B cell (primary cell): ENCODE measurements around the gene DNAI1. TPM values are rescaled to one million over a fixed set of nuclear protein-coding genes. Genes with fewer than 3 reads are reported as not detected.

ENCODE experiments used
- ATAC-seq: fragments of 200-7000 bp; cut with Tn5 transposase; one replicate; pipeline ENCODE4 v1.10.0; 2021; ENCODE audit warnings: low read depth, mild to moderate bottlenecking, moderate number of reproducible peaks, moderate library complexity
- CTCF ChIA-PET: fragments of 350-600 bp; sonication (Branson Sonifier 250); formaldehyde crosslinking; loops from one replicate; lab custom pipeline; 2021; ENCODE audit warnings: antibody characterized with exemption, inconsistent platforms; lab: Charles Lee
- POLR2A ChIA-PET: fragments of 350-600 bp; sonication (Branson Sonifier 250); formaldehyde crosslinking; loops from one replicate; lab custom pipeline; 2021; ENCODE audit warnings: antibody characterized with exemption; lab: Charles Lee
- DNase-seq: peaks from one replicate; pipeline ENCODE4 v3.0.0; 2013
- H2AFZ ChIP-seq: 2 replicates; pipeline ENCODE4 v1.6.1; 2012; ENCODE audit warnings: mild to moderate bottlenecking, low read depth, low read length; ENCODE audit not compliant: insufficient read depth, poor library complexity, severe bottlenecking
- H3K27ac ChIP-seq, 2 donors: 1 replicate in 1 of 2; 2 replicates in 1 of 2; pipeline ENCODE4 v1.5.1; 2012 to 2013; ENCODE audit warnings: low read length in 2 of 2, mild to moderate bottlenecking in 2 of 2, moderate library complexity in 1 of 2
- H3K27me3 ChIP-seq, 4 experiments: fragments of 200-600 bp in 1 of 4; sonication (generic) in 1 of 4; replicated peaks in 1 of 4; 1 replicate in 2 of 4; 2 replicates in 2 of 4; pipeline versions ENCODE4 v1.6.1 to v1.7.0; 2013 to 2016; ENCODE audit warnings: low read length in 3 of 4, mild to moderate bottlenecking in 2 of 4, mixed read lengths in 1 of 4, moderate library complexity in 1 of 4; ENCODE audit not compliant: insufficient read depth in 4 of 4, control insufficient read depth in 3 of 4; ENCODE audit errors: control extremely low read depth in 1 of 4
- H3K36me3 ChIP-seq, 2 experiments: replicated peaks in 1 of 2; 1 replicate in 1 of 2; 2 replicates in 1 of 2; pipeline versions ENCODE4 v1.6.1 to v1.7.1; 2013; ENCODE audit warnings: low read length in 1 of 2; ENCODE audit not compliant: insufficient read depth in 2 of 2, control insufficient read depth in 1 of 2; ENCODE audit errors: control extremely low read depth in 1 of 2, extremely low read depth in 1 of 2
- H3K4me1 ChIP-seq, 2 donors: fragments of 200-600 bp in 1 of 2; sonication (generic) in 1 of 2; 1 replicate in 1 of 2; 2 replicates in 1 of 2; pipeline versions ENCODE4 v1.5.1 to v1.6.1; 2013 to 2017; ENCODE audit warnings: low read length in 2 of 2; ENCODE audit not compliant: control insufficient read depth in 2 of 2, insufficient read depth in 2 of 2
- H3K4me2 ChIP-seq: replicated peaks from 2 replicates; pipeline ENCODE3; 2012; ENCODE audit warnings: mild to moderate bottlenecking, low read depth, low read length; ENCODE audit not compliant: poor library complexity, severe bottlenecking
- H3K4me3 ChIP-seq, 5 experiments: fragments of 200-600 bp in 1 of 5; sonication (generic) in 1 of 5; 1 replicate in 3 of 5; 2 replicates in 2 of 5; pipeline versions ENCODE4 v1.5.1 to v1.7.0; 2011 to 2016; ENCODE audit warnings: low read length in 4 of 5, mild to moderate bottlenecking in 4 of 5, low read depth in 2 of 5, control low read depth in 1 of 5, moderate library complexity in 1 of 5; ENCODE audit not compliant: insufficient read depth in 1 of 5; ENCODE audit errors: control extremely low read depth in 1 of 5, extremely low read depth in 1 of 5
- H3K79me2 ChIP-seq: fragments of 200-600 bp; sonication (generic); one replicate; pipeline ENCODE4 v1.6.0; 2016; ENCODE audit warnings: low read length; ENCODE audit not compliant: control insufficient read depth, insufficient read depth
- H3K9ac ChIP-seq: fragments of 200-600 bp; sonication (generic); 2 replicates; pipeline ENCODE4 v1.6.1; 2017; ENCODE audit warnings: mild to moderate bottlenecking, low read length, moderate library complexity
- H3K9me3 ChIP-seq, 3 donors: one replicate each; pipeline versions ENCODE4 v1.6.1 to v1.7.1; 2013; ENCODE audit warnings: low read length in 2 of 3; ENCODE audit not compliant: control insufficient read depth in 2 of 3, insufficient read depth in 1 of 3; ENCODE audit errors: control extremely low read depth in 1 of 3
- H4K20me1 ChIP-seq: 2 replicates; pipeline ENCODE4 v1.6.0; 2012; ENCODE audit warnings: mild to moderate bottlenecking, low read length; ENCODE audit not compliant: insufficient read depth, control insufficient read depth, poor library complexity, severe bottlenecking
- H3K27ac Mint-ChIP-seq: one replicate; pipeline ENCODE4 v1.8.0; 2021; ENCODE audit warnings: mixed read lengths
- H3K27me3 Mint-ChIP-seq: one replicate; pipeline ENCODE4 v1.8.0; 2021; ENCODE audit warnings: mixed read lengths
- H3K4me1 Mint-ChIP-seq: one replicate; pipeline ENCODE4 v1.8.0; 2021; ENCODE audit warnings: mixed read lengths
- H3K4me3 Mint-ChIP-seq: one replicate; pipeline ENCODE4 v1.8.0; 2021; ENCODE audit warnings: mixed read lengths
- H3K9me3 Mint-ChIP-seq: one replicate; pipeline ENCODE4 v1.8.0; 2022; ENCODE audit warnings: mixed read lengths; ENCODE audit not compliant: insufficient read depth
- CTCF ChIP-seq: fragments of 200-600 bp; IDR thresholded peaks from one replicate; pipeline ENCODE4 v1.8.0; 2022; ENCODE audit warnings: antibody characterized with exemption, mild to moderate bottlenecking
- EZH2 ChIP-seq: IDR thresholded peaks from 2 replicates; pipeline ENCODE4 v1.6.1; 2012; ENCODE audit warnings: borderline replicate concordance, low read depth, mild to moderate bottlenecking, moderate library complexity, low read length; ENCODE audit not compliant: insufficient read depth, poor library complexity, severe bottlenecking
- WGBS: methylation state at CpG from one replicate; pipeline ENCODE4 v1.1.5; 2013; ENCODE audit warnings: missing lambda C conversion rate; ENCODE audit not compliant: insufficient coverage; 5-methylcytosine and 5-hydroxymethylcytosine counted together
- intact Hi-C: fragments of 100-400 bp; cut with micrococcal nuclease; formaldehyde crosslinking; loops from one replicate; pipeline ENCODE4 v1.10.0; 2022
- polyA plus RNA-seq: library from polyadenylated mRNA; depleted of rRNA; stranded (reverse); fragments of >200 nt; gene quantifications from 2 replicates; pipeline ENCODE4 v1.2.3, GENCODE V29; 2012
- total RNA-seq, 2 donors: library from RNA; stranded (reverse); fragments of 120-200 nt in 1 of 2; gene quantifications; 1 replicate in 1 of 2; 2 replicates in 1 of 2; pipeline versions ENCODE4 v1.2.3 to v1.2.4, GENCODE V29; 2013 to 2022

DNAI1 gene
- total and polyA plus RNA-seq, 2 donors (not counting 1 experiment from before 2014, with no cell fraction given): not detected

- no peak for ATAC-seq
- Mint-ChIP-seq H3K27me3 (no peaks in the 10 kb centered on the region), H3K27ac (no peak overlapping the region), H3K9me3 (no peaks in the 10 kb centered on the region), H3K4me1 (no peaks in the 10 kb centered on the region), H3K4me3 (no peak overlapping the region)
- Histone ChIP-seq H3K9ac (no peak overlapping the region), H2AFZ (no peak overlapping the region), H3K79me2 (no peaks in the 10 kb centered on the region), H3K9me3 (no peaks in the 10 kb centered on the region), H3K27me3 (no peaks in the 10 kb centered on the region), H3K4me3 (no peak overlapping the region), H3K27ac (no peak overlapping the region), H4K20me1 (no peaks in the 10 kb centered on the region), H3K36me3 (no peaks in the 10 kb centered on the region), H3K4me1 (no peaks in the 10 kb centered on the region), H3K4me2 (no peak overlapping the region)
- intact Hi-C loops: no loop called here
- POLR2A ChIA-PET: no interaction called here
- DNase-seq: no peak
- WGBS: no CpG with 5 or more reads among the region's 2 CpGs
- CTCF ChIA-PET: interaction anchor here (1.5 kb wide), 1 partner anchor 87 kb away, joined by 3 read pairs; no protein-coding TSS in a partner anchor
- TF ChIP-seq EZH2: no peak
- TF ChIP-seq CTCF: no peak
Measured at GRCh38 chr9:34409154-34409553, 49.5 kb upstream of the DNAI1 start.

GRCh38 chr9:34412336-34412735 lies 46.3 kb upstream of the DNAI1 start:
- H3K4me3 Mint-ChIP-seq: no peak overlapping the region
- no peaks in the 10 kb centered on the region for H3K27me3 ChIP-seq
- H3K27ac Mint-ChIP-seq: no peak overlapping the region
- intact Hi-C loops: no loop called here
- no peak overlapping the region for H3K9ac ChIP-seq
- ChIA-PET CTCF (interaction anchor here (1.4 kb wide), 1 partner anchor 9 kb away, joined by 6 read pairs; no protein-coding TSS in a partner anchor), POLR2A (no interaction called here)
- ATAC-seq: no peak
- no peaks in the 10 kb centered on the region for H3K4me1 Mint-ChIP-seq
- no peaks in the 10 kb centered on the region for H3K9me3 ChIP-seq
- 60% methylated on average over 1 of the region's 1 CpG for WGBS
- H3K36me3 ChIP-seq: no peaks in the 10 kb centered on the region
- no peak overlapping the region for H3K4me3 ChIP-seq
- H3K79me2 ChIP-seq: no peaks in the 10 kb centered on the region
- no peak overlapping the region for H3K27ac ChIP-seq
- H3K9me3 Mint-ChIP-seq: no peaks in the 10 kb centered on the region
- no peaks in the 10 kb centered on the region for H3K27me3 Mint-ChIP-seq
- DNase-seq: no peak
- no peaks in the 10 kb centered on the region for H3K4me1 ChIP-seq
- H4K20me1 ChIP-seq: no peaks in the 10 kb centered on the region
- H2AFZ ChIP-seq: no peak overlapping the region
- TF ChIP-seq EZH2 (no peak), CTCF (no peak)
- H3K4me2 ChIP-seq: no peak overlapping the region
